ENCODE measurements around the gene GAB2.

Gene GAB2

GRCh38 chr11:78420796-78421209 lies 3.2 kb upstream of the GAB2 start:
- Histone ChIP-seq H3K4me3 (ENCODE audit: low read depth in 1 of 2, low read length in 2 of 2) (peak overlapping the region in 1 of 2 experiments; percentile 52; a peak in 2 of 4 replicates), H3K9me3 (ENCODE audit: insufficient read depth, low read length, severe bottlenecking) (no peaks in the 10 kb centered on the region), H3K9ac (ENCODE audit: low read depth, low read length) (peak overlapping the region; percentile 92), H3K4me2 (ENCODE audit: insufficient read depth, low read length) (peak overlapping the region; percentile 83), H3K36me3 (ENCODE audit: insufficient read depth, low read length) (no peaks in the 10 kb centered on the region; the same call in 1 of the 2 replicates), H3K4me1 (ENCODE audit: insufficient read depth, low read length) (peaks cover 83% of the 10 kb centered on the region), H4K20me1 (ENCODE audit: insufficient read depth, low read length) (no peaks in the 10 kb centered on the region), H3K27ac (ENCODE audit: low read length) (peak overlapping the region; percentile 99), H3K27me3 (ENCODE audit: insufficient read depth, low read length, poor library complexity) (no peaks in the 10 kb centered on the region), H2AFZ (ENCODE audit: low read depth, low read length) (no peak overlapping the region; the same call in 1 of the 2 replicates), H3K79me2 (ENCODE audit: insufficient read depth, low read length) (peaks cover 41% of the 10 kb centered on the region)
- no peak for TF ChIP-seq EZH2 (IDR thresholded peaks at IDR 0.05; ENCODE audit: borderline replicate concordance, low read depth, low read length, severe bottlenecking)
- TF ChIP-seq, protein P1, sequence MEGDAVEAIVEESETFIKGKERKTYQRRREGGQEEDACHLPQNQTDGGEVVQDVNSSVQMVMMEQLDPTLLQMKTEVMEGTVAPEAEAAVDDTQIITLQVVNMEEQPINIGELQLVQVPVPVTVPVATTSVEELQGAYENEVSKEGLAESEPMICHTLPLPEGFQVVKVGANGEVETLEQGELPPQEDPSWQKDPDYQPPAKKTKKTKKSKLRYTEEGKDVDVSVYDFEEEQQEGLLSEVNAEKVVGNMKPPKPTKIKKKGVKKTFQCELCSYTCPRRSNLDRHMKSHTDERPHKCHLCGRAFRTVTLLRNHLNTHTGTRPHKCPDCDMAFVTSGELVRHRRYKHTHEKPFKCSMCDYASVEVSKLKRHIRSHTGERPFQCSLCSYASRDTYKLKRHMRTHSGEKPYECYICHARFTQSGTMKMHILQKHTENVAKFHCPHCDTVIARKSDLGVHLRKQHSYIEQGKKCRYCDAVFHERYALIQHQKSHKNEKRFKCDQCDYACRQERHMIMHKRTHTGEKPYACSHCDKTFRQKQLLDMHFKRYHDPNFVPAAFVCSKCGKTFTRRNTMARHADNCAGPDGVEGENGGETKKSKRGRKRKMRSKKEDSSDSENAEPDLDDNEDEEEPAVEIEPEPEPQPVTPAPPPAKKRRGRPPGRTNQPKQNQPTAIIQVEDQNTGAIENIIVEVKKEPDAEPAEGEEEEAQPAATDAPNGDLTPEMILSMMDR (IDR thresholded peaks at IDR 0.05; ENCODE audit: borderline replicate concordance, extremely low read depth, low read length, poor library complexity, severe bottlenecking), result no peak
- DNase-seq (peak; percentile 95), ATAC-seq (ENCODE audit: insufficient read depth, low read depth) (peak; percentile 71)

DNA sequence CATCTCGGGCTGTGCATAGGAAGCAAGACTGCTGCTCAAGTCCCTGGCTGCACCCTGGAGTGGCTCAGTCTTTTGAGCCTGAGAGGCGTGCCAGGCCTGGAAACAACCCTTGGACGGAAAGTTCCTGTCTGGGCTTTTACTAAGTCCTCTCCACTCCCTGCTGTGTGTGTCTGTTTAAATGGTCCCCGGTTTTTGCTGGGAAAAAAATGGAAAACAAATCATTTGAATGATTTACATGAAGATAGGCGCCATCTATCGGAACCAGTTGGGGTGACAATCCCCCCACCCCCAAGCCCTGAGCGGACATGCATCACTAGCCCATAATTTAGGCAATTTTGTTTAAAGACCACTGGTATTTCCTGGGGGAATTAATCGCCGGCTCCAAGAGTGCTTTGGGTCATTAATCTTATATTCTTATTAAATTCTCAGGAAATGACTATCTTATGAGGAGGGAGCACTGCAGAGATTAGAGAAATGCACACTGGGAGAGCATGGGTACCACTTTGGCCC lies 2.7 kb upstream of the GAB2 start:
- peak overlapping the region; percentile 83 for H3K4me2 ChIP-seq (ENCODE audit: insufficient read depth, low read length)
- H4K20me1 ChIP-seq (ENCODE audit: insufficient read depth, low read length), result no peaks in the 10 kb centered on the region
- peak; percentile 10 for ATAC-seq (ENCODE audit: insufficient read depth, low read depth)
- peaks cover 46% of the 10 kb centered on the region for H3K79me2 ChIP-seq (ENCODE audit: insufficient read depth, low read length)
- peak overlapping the region; percentile 99 for H3K27ac ChIP-seq (ENCODE audit: low read length)
- TF ChIP-seq EZH2 (IDR thresholded peaks at IDR 0.05; ENCODE audit: borderline replicate concordance, low read depth, low read length, severe bottlenecking), result no peak
- TF ChIP-seq, protein P1 (IDR thresholded peaks at IDR 0.05; ENCODE audit: borderline replicate concordance, extremely low read depth, low read length, poor library complexity, severe bottlenecking), result peak; percentile 84
- no peaks in the 10 kb centered on the region for H3K9me3 ChIP-seq (ENCODE audit: insufficient read depth, low read length, severe bottlenecking)
- H2AFZ ChIP-seq (ENCODE audit: low read depth, low read length), result peak overlapping the region; percentile 63
- peaks cover 83% of the 10 kb centered on the region for H3K4me1 ChIP-seq (ENCODE audit: insufficient read depth, low read length)
- peak; percentile 84 for DNase-seq
- no peaks in the 10 kb centered on the region for H3K27me3 ChIP-seq (ENCODE audit: insufficient read depth, low read length, poor library complexity)
- peak overlapping the region; percentile 92 for H3K9ac ChIP-seq (ENCODE audit: low read depth, low read length)
- H3K36me3 ChIP-seq (ENCODE audit: insufficient read depth, low read length), result no peaks in the 10 kb centered on the region; the same call in 1 of the 2 replicates
- peak overlapping the region in 1 of 2 experiments; percentile 52; a peak in 2 of 4 replicates for H3K4me3 ChIP-seq (ENCODE audit: low read depth in 1 of 2, low read length in 2 of 2)

DNA sequence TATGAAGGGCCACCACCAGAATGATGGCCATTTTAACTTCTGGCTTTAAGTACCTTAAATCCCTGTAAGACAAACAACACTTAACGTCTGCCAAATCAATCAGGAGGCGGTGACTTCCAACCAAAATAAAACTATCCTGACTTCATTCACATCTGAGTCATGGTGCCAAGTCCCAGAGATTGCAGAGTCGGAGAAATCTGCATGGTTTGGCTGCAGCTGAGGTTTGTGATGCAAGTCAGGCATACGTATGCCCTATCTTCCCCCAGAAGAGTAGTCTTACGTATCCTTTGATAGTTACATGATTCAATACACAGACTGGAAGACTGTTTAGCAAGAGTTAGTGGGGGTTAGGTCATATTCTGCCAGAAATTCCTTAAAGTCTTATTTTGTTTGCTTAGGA lies 1.7 kb upstream of the GAB2 start:
- peak overlapping the region; percentile 92 for H3K9ac ChIP-seq (ENCODE audit: low read depth, low read length)
- no peaks in the 10 kb centered on the region for H4K20me1 ChIP-seq (ENCODE audit: insufficient read depth, low read length)
- H3K4me2 ChIP-seq (ENCODE audit: insufficient read depth, low read length), result peak overlapping the region; percentile 83
- H2AFZ ChIP-seq (ENCODE audit: low read depth, low read length), result no peak overlapping the region
- no peak for ATAC-seq (ENCODE audit: insufficient read depth, low read depth)
- no peaks in the 10 kb centered on the region for H3K27me3 ChIP-seq (ENCODE audit: insufficient read depth, low read length, poor library complexity)
- DNase-seq, result peak; percentile 49
- peaks cover 83% of the 10 kb centered on the region for H3K4me1 ChIP-seq (ENCODE audit: insufficient read depth, low read length)
- no peaks in the 10 kb centered on the region; the same call in 1 of the 2 replicates for H3K36me3 ChIP-seq (ENCODE audit: insufficient read depth, low read length)
- H3K9me3 ChIP-seq (ENCODE audit: insufficient read depth, low read length, severe bottlenecking), result no peaks in the 10 kb centered on the region
- H3K4me3 ChIP-seq (ENCODE audit: low read depth in 1 of 2, low read length in 2 of 2), result peak overlapping the region in 1 of 2 experiments; percentile 71; a peak in 2 of 4 replicates
- H3K27ac ChIP-seq (ENCODE audit: low read length), result peak overlapping the region; percentile 99
- H3K79me2 ChIP-seq (ENCODE audit: insufficient read depth, low read length), result peaks cover 56% of the 10 kb centered on the region
- TF ChIP-seq, protein P1 (IDR thresholded peaks at IDR 0.05; ENCODE audit: borderline replicate concordance, extremely low read depth, low read length, poor library complexity, severe bottlenecking), result no peak
- TF ChIP-seq EZH2 (IDR thresholded peaks at IDR 0.05; ENCODE audit: borderline replicate concordance, low read depth, low read length, severe bottlenecking), result no peak

All from DND-41 (cell line).